ENCODE results near the gene PIK3C2B. TPM values are rescaled to one million over a fixed set of nuclear protein-coding genes. Genes with fewer than 3 reads are reported as not detected.

Gene PIK3C2B
- total RNA-seq, 1 experiment from 2014 or later: 17.4 TPM

GRCh38 chr1:204480515-204480914, 14.1 kb downstream of the PIK3C2B start:
- CTCF ChIA-PET: interaction anchor here (1.3 kb wide), 1 partner anchor 23 kb away, joined by 3 read pairs; no protein-coding TSS in a partner anchor
- peak; percentile 35 for ATAC-seq
- no peak for DNase-seq (ENCODE audit: low read depth, low spot score)
- POLR2A ChIA-PET: interaction anchor here (1.2 kb wide), 1 partner anchor 14 kb away, joined by 3 read pairs; the partner anchor contains the start of gene PIK3C2B
- H3K27me3 ChIP-seq (ENCODE audit: insufficient read depth, low read length): no peaks in the 10 kb centered on the region
- no peaks in the 10 kb centered on the region for H3K36me3 ChIP-seq (ENCODE audit: control insufficient read depth in 1 of 2, insufficient read depth in 2 of 2, low read length in 2 of 2)
- RAD21 ChIA-PET (ENCODE audit: low non-redundant PET in 1 of 2, low total read pairs in 2 of 2, uncharacterized antibody in 2 of 2, unreplicated experiment in 2 of 2): no interaction called here
- H3K27ac ChIP-seq (ENCODE audit: low read depth, low read length): peak overlapping the region; percentile 33
- TF ChIP-seq TCF7L2 (IDR thresholded peaks at IDR 0.05; ENCODE audit: borderline replicate concordance, extremely low read depth, insufficient read depth, insufficient read length): no peak
- no peak for TF ChIP-seq EZH2phosphoT487 (IDR thresholded peaks at IDR 0.05; ENCODE audit: borderline replicate concordance)
- TF ChIP-seq ELF1 (IDR thresholded peaks at IDR 0.05; ENCODE audit: borderline replicate concordance, low read depth): no peak
- no peak for TF ChIP-seq CTCF (IDR thresholded peaks at IDR 0.05 in 2 of 3, conservative IDR thresholded peaks at IDR 0.05 in 1 of 3; ENCODE audit: borderline replicate concordance in 1 of 3, insufficient read depth in 1 of 3, low read depth in 2 of 3, low read length in 2 of 3)
- no peak for TF ChIP-seq ZFX (IDR thresholded peaks at IDR 0.05)
- TF ChIP-seq CBX3 (IDR thresholded peaks at IDR 0.05; ENCODE audit: low read depth): no peak
- TF ChIP-seq, protein P1, sequence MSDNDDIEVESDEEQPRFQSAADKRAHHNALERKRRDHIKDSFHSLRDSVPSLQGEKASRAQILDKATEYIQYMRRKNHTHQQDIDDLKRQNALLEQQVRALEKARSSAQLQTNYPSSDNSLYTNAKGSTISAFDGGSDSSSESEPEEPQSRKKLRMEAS (IDR thresholded peaks at IDR 0.05): no peak
- no peak for TF ChIP-seq SIN3A (IDR thresholded peaks at IDR 0.05; ENCODE audit: low read depth)
- TF ChIP-seq, protein P2, sequence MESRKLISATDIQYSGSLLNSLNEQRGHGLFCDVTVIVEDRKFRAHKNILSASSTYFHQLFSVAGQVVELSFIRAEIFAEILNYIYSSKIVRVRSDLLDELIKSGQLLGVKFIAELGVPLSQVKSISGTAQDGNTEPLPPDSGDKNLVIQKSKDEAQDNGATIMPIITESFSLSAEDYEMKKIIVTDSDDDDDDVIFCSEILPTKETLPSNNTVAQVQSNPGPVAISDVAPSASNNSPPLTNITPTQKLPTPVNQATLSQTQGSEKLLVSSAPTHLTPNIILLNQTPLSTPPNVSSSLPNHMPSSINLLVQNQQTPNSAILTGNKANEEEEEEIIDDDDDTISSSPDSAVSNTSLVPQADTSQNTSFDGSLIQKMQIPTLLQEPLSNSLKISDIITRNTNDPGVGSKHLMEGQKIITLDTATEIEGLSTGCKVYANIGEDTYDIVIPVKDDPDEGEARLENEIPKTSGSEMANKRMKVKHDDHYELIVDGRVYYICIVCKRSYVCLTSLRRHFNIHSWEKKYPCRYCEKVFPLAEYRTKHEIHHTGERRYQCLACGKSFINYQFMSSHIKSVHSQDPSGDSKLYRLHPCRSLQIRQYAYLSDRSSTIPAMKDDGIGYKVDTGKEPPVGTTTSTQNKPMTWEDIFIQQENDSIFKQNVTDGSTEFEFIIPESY (IDR thresholded peaks at IDR 0.05; ENCODE audit: extremely low read depth, insufficient replicate concordance, low read length): no peak
- TF ChIP-seq, protein P3, sequence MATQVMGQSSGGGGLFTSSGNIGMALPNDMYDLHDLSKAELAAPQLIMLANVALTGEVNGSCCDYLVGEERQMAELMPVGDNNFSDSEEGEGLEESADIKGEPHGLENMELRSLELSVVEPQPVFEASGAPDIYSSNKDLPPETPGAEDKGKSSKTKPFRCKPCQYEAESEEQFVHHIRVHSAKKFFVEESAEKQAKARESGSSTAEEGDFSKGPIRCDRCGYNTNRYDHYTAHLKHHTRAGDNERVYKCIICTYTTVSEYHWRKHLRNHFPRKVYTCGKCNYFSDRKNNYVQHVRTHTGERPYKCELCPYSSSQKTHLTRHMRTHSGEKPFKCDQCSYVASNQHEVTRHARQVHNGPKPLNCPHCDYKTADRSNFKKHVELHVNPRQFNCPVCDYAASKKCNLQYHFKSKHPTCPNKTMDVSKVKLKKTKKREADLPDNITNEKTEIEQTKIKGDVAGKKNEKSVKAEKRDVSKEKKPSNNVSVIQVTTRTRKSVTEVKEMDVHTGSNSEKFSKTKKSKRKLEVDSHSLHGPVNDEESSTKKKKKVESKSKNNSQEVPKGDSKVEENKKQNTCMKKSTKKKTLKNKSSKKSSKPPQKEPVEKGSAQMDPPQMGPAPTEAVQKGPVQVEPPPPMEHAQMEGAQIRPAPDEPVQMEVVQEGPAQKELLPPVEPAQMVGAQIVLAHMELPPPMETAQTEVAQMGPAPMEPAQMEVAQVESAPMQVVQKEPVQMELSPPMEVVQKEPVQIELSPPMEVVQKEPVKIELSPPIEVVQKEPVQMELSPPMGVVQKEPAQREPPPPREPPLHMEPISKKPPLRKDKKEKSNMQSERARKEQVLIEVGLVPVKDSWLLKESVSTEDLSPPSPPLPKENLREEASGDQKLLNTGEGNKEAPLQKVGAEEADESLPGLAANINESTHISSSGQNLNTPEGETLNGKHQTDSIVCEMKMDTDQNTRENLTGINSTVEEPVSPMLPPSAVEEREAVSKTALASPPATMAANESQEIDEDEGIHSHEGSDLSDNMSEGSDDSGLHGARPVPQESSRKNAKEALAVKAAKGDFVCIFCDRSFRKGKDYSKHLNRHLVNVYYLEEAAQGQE (IDR thresholded peaks at IDR 0.05; ENCODE audit: low read depth): no peak
- no peak for TF ChIP-seq EGR1 (IDR thresholded peaks at IDR 0.05; ENCODE audit: low read depth)
- TF ChIP-seq ZNF274 (IDR thresholded peaks at IDR 0.05; ENCODE audit: low read depth, low read length): no peak
- no peak for TF ChIP-seq POLR2A (IDR thresholded peaks at IDR 0.05; ENCODE audit: borderline replicate concordance, extremely low read depth, insufficient read depth, insufficient read length)
- TF ChIP-seq JUND (IDR thresholded peaks at IDR 0.05): no peak
- TF ChIP-seq CEBPB (IDR thresholded peaks at IDR 0.05; ENCODE audit: low read depth): no peak
- no peak for TF ChIP-seq FOSL1 (IDR thresholded peaks at IDR 0.05; ENCODE audit: low read depth)
- TF ChIP-seq ATF3 (IDR thresholded peaks at IDR 0.05): no peak
- TF ChIP-seq EZH2 (IDR thresholded peaks at IDR 0.05): no peak
- no TSS peak for BruUV-seq (replicated peaks)
- H2AFZ ChIP-seq (ENCODE audit: low read depth, low read length, poor library complexity, severe bottlenecking): no peak overlapping the region
- peak overlapping the region; percentile 31 for H3K9ac ChIP-seq (ENCODE audit: low read length)
- H3K4me1 ChIP-seq (ENCODE audit: control insufficient read depth in 1 of 2, insufficient read depth in 2 of 2, low read length in 2 of 2): peaks cover 53 to 70% of the 10 kb centered on the region in 2 experiments
- H3K9me2 ChIP-seq (ENCODE audit: insufficient read depth): no peaks in the 10 kb centered on the region
- no peaks in the 10 kb centered on the region for H3K79me2 ChIP-seq (ENCODE audit: insufficient read depth, low read length)
- no peaks in the 10 kb centered on the region for H4K20me1 ChIP-seq (ENCODE audit: insufficient read depth)
- no peaks in the 10 kb centered on the region for H3K9me3 ChIP-seq (ENCODE audit: control insufficient read depth in 1 of 2, insufficient read depth in 1 of 2, low read depth in 1 of 2, low read length in 2 of 2)
- H3K4me3 ChIP-seq (replicated peaks in 1 of 2; ENCODE audit: low read depth in 1 of 2, low read length in 2 of 2): peak overlapping the region in 1 of 2 experiments; percentile 40; a peak in 1 of 4 replicates
- peak overlapping the region; percentile 72 for H3K4me2 ChIP-seq (ENCODE audit: low read length)
- intact Hi-C loops (cut with micrococcal nuclease): no loop called here
